ENCODE measurements around the gene DPY19L3.
"Not testable (repeated sequence)": the region's sequence is repeated elsewhere in the genome, so short reads cannot be mapped to it uniquely, and the experiment has no call there.

The DPY19L3 gene, protein sequence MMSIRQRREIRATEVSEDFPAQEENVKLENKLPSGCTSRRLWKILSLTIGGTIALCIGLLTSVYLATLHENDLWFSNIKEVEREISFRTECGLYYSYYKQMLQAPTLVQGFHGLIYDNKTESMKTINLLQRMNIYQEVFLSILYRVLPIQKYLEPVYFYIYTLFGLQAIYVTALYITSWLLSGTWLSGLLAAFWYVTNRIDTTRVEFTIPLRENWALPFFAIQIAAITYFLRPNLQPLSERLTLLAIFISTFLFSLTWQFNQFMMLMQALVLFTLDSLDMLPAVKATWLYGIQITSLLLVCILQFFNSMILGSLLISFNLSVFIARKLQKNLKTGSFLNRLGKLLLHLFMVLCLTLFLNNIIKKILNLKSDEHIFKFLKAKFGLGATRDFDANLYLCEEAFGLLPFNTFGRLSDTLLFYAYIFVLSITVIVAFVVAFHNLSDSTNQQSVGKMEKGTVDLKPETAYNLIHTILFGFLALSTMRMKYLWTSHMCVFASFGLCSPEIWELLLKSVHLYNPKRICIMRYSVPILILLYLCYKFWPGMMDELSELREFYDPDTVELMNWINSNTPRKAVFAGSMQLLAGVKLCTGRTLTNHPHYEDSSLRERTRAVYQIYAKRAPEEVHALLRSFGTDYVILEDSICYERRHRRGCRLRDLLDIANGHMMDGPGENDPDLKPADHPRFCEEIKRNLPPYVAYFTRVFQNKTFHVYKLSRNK

DNA sequence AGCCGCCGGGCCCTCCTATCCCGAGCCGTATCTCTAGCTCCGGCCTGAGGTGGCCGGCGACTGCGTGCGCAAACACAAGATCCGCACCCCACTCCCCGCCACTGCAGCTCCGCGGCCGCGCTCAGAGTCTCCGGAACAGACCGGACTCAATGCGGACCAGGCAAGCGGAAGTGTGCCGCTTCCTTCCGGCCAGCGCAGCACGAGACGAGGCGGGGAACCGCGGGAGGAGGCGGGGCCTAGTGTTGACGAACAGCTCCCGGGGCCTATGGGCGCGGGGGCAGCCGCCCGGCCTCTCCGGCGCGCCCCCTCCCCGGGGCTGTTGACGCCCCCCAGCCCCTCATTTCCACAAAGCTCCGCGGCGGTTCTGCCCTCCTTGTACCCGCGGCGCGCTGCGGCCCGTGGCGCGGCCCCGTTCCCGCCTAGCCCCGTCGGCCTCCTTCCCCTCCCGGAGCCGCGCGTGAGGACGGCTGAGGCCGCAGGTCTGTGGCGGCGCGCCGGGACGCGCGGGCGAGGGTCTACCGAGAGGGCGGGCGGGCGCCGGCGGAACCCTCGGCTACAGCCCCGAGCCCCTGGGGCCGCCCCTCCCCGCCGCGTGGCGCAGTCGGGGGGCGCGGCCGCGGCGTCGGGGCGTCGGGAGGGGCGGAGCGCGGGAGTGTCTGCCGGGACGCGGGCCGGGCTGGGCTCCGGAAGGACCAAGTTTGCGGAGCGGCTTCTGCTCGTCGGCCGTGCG lies at the start of gene DPY19L3:
TSS of gene DPY19L3 (plus strand) at position 340 of the 730 bp plus-strand sequence. CDS start 2,484 bp downstream, outside the sequence.
- DNase-seq, result peak; percentile 89

DNA sequence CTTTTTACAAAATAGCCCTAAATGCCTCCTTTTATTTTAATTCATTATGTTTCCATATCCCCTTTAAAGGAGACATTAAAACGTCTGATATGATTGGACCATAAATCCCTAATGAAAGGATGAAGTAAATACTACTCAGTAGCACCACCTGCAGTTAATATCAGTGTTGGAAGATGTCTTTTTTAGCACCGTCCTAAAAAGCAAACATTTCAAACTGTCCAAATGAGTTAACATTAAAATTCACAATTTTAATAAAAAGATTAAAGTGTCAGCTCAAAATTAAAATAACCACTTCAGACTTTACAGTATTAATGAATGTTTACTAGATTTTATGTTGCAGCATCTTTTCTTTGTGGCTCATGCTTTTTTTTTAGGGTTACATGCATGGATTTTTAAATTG lies 47.9 kb upstream of the DPY19L3 start:
- no peak for DNase-seq

DNA sequence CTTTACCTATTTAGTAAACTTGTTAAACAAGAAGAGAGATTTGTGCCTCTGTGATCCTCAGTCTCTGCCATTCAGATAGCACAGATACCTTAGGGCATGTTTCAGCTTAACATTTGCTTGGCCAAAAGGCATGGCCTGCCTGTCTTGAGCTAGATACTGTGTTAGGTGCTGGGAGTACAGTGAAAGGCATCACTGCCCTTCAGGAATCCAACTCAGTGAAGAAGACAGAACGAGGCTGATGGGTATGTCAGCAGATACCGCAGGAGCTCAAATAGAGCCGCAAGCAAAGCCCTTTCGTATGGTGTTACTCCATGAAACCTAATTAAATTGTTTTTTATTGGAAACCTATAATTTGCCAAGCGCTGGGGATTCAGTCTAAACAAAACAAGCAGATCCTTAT lies 47.2 kb upstream of the DPY19L3 start:
- DNase-seq, result no peak

DNA sequence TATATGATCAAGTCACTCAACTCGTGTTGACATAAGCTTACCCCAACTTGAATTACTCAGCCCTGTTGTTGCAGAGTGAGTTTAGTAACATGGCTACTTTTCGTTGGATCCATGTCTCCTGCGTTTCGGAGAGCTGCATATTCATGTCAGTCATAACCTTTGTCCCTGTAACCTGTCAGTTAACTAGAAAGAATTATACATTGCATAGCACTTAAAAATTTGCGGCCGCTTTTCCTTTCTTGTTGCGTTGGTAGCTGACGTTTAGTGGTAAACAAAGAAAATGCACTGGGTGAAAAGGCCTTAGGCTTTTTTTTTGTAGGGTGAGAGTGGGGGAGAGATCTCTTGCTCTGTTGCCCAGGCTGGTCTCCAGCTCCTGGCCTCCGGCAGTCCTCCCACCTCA lies 46.0 kb upstream of the DPY19L3 start:
- DNase-seq, result no peak

DNA sequence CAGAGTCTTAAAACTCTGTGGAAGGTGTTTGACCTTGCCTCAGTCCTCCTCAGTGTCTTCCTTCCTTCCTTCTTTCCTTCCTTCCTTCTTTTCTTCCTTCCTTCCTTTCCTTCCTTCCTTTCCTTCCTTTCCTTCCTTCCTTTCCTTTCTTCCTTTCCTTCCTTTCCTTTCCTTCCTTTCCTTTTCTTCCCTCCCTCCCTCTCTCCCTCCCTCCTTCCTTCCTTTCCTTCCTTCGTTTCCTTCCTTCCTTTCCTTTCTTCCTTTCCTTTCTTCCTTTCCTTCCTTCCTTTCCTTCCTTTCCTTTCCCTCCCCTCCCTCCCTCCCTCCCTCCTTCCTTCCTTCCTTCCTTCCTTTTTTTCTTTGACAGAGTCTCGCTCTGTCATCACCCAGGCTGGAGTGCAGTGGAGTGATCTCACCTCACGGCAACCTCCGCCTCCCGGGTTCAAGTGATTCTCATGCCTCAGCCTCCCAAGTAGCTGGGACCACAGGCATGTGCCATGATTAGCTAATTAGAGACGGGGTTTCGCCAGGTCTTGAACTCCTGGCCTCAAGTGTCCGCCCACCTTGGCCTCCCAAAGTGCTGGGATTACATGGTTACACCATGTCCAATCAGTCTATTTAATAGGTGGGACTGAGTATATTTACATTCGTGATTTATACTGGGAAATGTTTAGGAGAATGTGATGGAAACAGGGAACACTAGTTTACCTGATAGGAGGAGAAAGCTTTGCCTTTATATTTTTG lies 43.8 kb upstream of the DPY19L3 start:
- no peak for DNase-seq

- no peak for DNase-seq
Measured at GRCh38 chr19:32362318-32362691, 43.3 kb upstream of the DPY19L3 start.

- DNase-seq, result no peak
Measured at GRCh38 chr19:32363175-32363574, 42.4 kb upstream of the DPY19L3 start.

GRCh38 chr19:32363632-32364031 lies 41.9 kb upstream of the DPY19L3 start:
- DNase-seq, result no peak

- no peak for DNase-seq
Measured at GRCh38 chr19:32364040-32364439, 41.5 kb upstream of the DPY19L3 start.

DNA sequence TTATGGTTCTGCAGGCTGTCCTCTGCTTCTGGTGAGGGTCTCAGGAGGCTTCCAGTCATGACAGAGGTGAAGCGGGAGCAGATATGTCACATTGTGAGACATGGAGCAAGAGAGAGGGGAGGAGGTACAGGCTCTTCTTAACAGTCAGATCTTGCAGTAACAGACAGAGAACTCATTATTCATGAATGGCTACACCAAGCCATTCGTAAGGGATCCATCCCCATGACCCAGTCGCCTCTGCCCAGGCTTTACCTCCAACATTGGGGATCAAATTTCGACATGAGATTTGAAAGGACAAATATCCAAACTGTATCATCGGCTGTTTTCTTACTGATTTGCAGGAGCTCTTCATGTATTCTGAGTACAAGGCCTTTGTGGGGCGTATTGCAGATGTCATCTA lies 38.5 kb upstream of the DPY19L3 start:
- no peak for DNase-seq

- DNase-seq, result no peak
Measured at GRCh38 chr19:32367948-32368536, 37.5 kb upstream of the DPY19L3 start.

DNA sequence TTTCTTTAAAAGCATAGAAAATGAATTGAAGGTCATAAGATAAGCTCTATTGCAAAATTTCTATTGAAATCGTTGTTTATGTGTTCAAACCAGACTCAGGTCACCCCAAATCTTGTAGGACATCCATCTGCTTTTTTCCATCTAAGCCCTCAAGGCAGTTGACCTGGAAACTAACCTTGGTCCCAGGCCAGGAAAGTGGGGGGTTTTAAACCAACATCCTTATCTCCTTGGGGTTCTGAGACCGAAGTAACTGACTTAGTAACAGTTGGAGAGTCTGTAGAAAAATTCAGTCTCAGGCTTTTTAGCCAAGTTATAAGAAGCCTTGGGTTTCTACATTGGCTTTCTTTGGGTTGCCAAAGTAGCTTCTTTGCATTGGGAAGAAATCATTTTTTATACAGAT lies 36.8 kb upstream of the DPY19L3 start:
- DNase-seq, result no peak

DNA sequence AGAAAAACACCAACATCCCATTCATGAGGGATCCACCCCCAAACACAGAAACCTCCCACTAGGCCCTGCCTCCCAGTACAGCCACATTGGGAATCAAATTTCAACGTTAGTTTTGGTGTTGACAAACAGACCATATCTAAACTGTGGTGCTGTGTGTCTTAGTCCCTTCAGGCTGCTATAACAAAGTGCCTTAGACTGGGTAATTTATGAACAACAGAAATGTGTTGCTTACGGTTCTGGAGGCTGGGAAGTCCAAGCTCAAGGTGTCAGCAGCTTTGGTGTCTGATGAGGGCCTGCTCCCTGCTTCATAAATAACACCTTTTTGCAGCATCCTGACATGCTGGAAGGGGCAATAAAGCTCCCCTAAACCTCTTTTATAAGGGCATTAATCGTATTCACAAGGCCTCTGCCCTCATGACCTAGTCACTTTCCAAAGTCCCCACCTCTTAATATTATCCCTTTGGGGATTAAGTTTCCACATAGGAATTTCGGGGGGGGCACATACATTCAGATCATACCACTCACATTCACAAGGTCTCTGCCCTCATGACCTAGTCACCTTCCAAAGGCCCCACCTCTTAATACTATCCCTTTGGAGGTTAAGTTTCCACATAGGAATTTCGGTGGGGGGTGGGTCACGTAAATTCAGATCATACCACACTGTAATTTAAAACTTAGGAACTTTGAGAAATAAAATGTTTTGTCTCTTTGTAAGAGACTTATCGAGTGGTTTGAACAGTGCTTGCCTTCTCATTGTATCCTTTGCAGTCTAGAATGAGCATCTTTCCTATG lies 32.6 kb upstream of the DPY19L3 start:
- DNase-seq, result no peak

DNA sequence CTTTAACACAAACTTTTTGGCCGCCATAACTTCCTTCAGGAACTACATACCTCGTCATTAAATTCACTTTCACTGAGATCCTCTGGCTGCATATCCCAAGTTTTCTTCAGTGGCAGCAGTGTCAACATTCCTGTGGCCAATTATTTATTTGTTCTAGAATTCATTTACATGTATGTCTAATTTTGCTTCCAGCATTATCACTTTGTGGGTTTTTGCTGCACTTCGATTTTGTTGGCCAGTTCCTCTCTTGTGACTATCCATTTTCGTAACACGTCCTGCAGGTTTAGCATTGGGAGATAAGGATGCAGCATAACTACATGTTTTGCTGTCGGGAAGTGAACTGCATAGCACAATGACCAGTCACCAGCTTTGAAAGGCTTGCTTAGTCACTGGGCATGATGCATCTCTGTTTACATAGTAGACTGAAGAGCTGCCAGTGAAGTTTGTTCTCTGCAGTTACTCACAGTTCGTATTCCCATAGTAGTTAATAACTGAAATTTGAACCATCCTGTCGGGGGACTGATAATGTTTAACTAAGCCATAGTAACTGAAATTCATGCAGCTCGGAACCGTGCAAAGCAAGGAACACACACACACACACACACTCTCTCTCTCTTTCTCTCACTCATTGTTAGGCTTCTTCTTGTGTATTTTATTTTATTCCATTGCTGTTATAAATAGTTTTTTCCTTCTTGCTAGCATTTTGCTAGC lies 31.8 kb upstream of the DPY19L3 start:
- peak; percentile 96 for DNase-seq

- not testable (repeated sequence) for DNase-seq
Measured at GRCh38 chr19:32374362-32374761, 31.2 kb upstream of the DPY19L3 start.

- not testable (repeated sequence) for DNase-seq
Measured at GRCh38 chr19:32377088-32377487, 28.5 kb upstream of the DPY19L3 start.

- DNase-seq, result no peak
Measured at GRCh38 chr19:32380269-32380668, 25.3 kb upstream of the DPY19L3 start.

DNA sequence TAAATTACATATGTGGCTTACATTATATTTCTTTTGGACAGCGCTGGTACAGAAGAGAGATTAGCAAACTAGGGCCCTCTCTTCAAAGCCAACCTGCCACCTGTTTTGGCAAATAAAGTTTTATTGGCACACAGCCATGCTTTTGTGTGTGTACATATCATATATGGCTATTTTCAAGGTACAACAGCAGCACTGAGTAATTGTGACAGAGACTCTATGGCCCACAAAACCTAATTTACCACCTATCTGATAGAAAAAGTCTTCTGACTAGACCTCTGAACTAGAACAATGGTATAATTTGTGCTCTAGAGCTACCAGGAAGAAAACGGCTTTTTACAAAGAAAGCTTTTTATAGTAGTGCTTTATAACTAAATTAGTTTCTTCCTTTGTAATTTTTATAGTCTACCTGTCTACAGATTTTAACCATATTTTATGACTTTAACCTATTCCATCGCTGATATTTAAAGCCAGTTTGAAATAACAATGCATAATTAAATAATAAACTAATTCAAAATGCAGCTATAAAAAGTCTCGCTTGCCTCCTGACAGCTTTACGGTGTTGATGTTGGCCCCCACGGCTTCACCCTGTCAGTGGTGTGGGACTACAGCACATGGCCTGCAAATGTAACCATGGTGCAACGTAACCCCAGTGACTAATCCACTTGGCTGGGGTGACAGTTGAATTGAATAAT lies 17.7 kb upstream of the DPY19L3 start:
- DNase-seq, result no peak

DNA sequence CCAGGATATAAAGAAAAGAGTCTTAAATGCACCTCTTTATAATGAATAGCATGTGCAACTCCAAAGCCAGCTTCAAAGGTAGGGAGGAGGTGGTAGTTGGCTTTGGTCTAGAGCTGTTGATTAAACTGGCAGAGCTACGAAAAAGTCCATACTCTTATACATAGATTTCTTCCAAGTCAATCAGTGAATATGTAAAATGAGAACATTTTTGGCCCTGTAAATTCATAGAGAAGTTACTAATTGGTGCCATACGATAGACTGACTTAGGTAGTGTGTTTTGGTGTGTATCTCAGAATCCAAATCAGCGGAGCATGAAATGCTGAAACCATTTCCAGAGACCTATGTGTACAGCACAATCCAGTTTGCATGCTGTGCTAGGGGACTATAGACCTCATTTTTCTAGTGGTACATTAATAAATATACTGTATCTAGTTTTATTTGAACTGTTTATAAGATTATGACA lies 17.1 kb upstream of the DPY19L3 start:
- no peak for DNase-seq

DNA sequence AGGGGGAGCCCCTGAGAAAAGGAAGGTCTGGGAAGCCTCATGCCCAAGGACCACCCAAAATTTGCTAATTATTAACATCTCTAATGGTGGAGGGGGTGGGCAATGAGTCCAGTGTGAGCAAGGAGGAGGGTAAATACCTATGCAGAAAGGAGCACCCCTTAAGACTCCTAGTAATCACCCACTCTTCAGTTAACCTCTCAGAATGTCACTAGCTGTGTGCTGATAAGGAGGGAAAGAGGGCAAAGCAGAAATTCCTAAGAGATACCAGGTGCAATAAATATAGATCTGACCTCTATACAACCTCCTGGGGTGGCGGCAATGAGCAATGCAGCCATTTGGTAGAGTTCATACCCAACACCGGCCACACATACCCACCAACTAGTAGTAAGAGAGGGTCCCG lies 12.7 kb upstream of the DPY19L3 start:
- no peak for DNase-seq

Data from NCI-H510A treated with DMSO at 0.1 percent for 48 hours (cell line).